A673 (cell line): ENCODE data around the gene PCBP3.

Experiments
- CTCF ChIP-seq: fragments of 300-800, 200-600 bp; sonication (generic); conservative IDR thresholded peaks from 2 replicates; pipeline ENCODE4 v1.5.1; 2017; ENCODE audit warnings: low read depth, mild to moderate bottlenecking, antibody characterized with exemption, low read length, moderate library complexity, mixed read lengths
- EZH2 ChIP-seq: fragments of 200-600 bp; sonication (generic); IDR thresholded peaks from 2 replicates; pipeline ENCODE4 v1.6.1; 2017; ENCODE audit warnings: borderline replicate concordance, low read depth, mild to moderate bottlenecking, mixed read lengths, antibody characterized with exemption, low read length; ENCODE audit not compliant: poor library complexity, severe bottlenecking

- TF ChIP-seq CTCF (no peak), EZH2 (no peak)
These were observed 25.2 kb upstream of the PCBP3 start for GRCh38 chr21:45618287-45618686.
